ENCODE data around the gene ZSCAN31.

- TF ChIP-seq, protein P1, sequence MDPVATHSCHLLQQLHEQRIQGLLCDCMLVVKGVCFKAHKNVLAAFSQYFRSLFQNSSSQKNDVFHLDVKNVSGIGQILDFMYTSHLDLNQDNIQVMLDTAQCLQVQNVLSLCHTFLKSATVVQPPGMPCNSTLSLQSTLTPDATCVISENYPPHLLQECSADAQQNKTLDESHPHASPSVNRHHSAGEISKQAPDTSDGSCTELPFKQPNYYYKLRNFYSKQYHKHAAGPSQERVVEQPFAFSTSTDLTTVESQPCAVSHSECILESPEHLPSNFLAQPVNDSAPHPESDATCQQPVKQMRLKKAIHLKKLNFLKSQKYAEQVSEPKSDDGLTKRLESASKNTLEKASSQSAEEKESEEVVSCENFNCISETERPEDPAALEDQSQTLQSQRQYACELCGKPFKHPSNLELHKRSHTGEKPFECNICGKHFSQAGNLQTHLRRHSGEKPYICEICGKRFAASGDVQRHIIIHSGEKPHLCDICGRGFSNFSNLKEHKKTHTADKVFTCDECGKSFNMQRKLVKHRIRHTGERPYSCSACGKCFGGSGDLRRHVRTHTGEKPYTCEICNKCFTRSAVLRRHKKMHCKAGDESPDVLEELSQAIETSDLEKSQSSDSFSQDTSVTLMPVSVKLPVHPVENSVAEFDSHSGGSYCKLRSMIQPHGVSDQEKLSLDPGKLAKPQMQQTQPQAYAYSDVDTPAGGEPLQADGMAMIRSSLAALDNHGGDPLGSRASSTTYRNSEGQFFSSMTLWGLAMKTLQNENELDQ (CRISPR knock-in tag; IDR thresholded peaks at IDR 0.05; ENCODE audit: borderline replicate concordance): no peak
- TF ChIP-seq SRSF1 (IDR thresholded peaks at IDR 0.05; ENCODE audit: low read depth, low read length) (no peak), POLR2H (tag; IDR thresholded peaks at IDR 0.05; ENCODE audit: low read depth) (no peak), PRMT5 (CRISPR knock-in tag; IDR thresholded peaks at IDR 0.05) (no peak), ZNF384 (IDR thresholded peaks at IDR 0.05; ENCODE audit: low read depth, low read length) (no peak), EP300 (IDR thresholded peaks at IDR 0.05; ENCODE audit: low read length) (no peak), EZH2 (IDR thresholded peaks at IDR 0.05; ENCODE audit: borderline replicate concordance, low read depth, low read length) (no peak), NCOA2 (IDR thresholded peaks at IDR 0.05; ENCODE audit: partially characterized antibody in 2 of 2) (no peak), JUN (IDR thresholded peaks at IDR 0.05; ENCODE audit: borderline replicate concordance, low read depth, low read length) (no peak), JUN (CRISPR knock-in tag; IDR thresholded peaks at IDR 0.05; ENCODE audit: borderline replicate concordance) (no peak), SPI1 (IDR thresholded peaks at IDR 0.05; ENCODE audit: borderline replicate concordance, low read depth, low read length) (peak; percentile 52; the same call in 1 of the 2 replicates), CTCF (IDR thresholded peaks at IDR 0.05 in 2 of 3, conservative IDR thresholded peaks at IDR 0.05 in 1 of 3; ENCODE audit: insufficient read depth in 2 of 3, low read depth in 1 of 3, low read length in 3 of 3) (no peak)
Observed at GRCh38 chr6:28351087-28351486, 15.1 kb upstream of the ZSCAN31 start.

All from K562 (cell line).